ENCODE data around the gene RBMXL3.

The RBMXL3 gene

DNA sequence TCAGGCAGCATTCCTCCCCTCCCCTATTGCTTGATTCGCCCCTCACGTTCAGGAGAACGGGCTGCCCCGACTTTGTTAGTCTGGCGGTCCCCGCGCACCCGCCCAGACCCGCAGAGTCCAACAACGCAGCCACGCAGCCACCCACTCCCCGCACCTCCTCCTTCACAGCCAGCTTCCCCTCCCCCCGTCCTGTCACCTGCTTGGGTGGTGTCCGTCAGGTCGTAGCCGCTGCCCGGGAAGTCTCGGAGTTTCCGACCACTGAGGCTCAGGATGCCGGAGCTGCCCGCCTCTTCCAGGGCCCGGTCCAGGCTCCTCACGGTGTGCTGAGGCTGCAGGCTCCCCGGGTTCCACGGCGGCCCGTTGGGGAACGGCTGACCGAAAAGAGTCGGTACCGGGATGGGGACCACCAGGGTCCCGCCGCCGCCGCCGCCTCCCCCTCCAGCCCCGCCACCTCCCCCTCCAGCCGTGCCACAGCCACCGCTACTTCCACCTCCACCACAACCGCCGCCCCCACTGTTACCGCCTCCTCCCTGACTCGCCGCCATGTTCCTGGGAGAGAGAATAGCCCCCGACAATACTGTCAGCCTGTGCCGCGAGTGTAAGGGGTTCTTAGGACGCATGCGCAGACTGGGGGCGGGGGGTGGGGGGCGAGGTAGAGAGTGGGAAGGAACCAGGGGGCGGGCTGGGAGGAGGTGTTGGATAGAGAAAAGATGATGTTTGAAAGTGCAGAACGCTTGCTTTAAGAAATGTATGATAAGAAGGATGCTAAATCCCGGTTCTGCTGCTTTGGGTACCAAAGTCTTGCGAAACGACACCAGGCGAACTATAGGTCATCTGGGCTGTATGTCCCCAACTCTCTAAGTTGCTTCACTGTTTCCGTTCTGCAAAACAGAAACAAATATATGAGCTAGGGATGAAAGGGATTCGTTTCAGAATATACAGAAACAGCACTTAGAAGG lies 44.6 kb downstream of the RBMXL3 start, which contains the start of gene LRCH2:
Gene LRCH2, minus strand, starts transcription at position 600 of the 959 bp plus-strand sequence. Its CDS starts 55 bp downstream, at position 545.
- DNase-seq (ENCODE audit: low spot score): no peak

DNA sequence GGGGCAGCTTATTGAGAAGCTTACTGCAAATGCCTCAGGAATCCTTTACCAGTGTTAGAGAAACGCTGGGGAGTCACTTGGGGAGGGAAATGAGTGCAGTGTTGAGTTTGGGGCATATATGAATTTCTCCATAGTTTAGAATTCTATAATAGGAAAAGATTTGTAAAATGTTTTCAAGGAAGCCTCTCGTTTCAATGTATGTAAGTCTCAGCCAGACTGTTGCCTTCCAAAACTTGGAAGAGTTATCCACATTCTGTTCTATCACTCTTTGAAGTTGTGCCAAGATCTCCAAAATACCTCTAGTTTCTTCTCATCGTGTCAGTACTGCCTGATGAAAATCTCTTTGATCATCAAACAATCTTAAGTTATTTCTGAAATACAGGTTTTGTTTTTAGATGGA lies 45.3 kb downstream of the RBMXL3 start:
- no peak for DNase-seq (ENCODE audit: low spot score)

DNA sequence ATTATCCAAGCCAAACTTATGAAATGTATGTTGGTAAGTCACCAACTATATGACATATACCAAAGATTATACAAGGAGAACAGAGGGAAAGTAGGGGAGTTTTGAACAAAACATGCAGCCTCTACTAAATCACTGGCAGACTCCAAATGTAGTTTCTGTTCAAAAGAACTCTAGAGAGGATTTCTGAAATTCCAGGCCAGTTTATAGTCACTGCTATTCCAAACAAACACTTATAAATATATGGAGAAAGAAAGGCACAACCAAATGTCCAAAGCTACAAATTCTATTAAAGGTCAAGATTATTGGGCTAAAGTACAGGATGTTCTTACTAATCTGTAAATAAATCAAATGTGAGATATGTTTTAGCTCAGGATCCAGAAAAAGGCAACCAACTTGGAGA lies 47.4 kb downstream of the RBMXL3 start:
- no peak for DNase-seq (ENCODE audit: low spot score)

DNA sequence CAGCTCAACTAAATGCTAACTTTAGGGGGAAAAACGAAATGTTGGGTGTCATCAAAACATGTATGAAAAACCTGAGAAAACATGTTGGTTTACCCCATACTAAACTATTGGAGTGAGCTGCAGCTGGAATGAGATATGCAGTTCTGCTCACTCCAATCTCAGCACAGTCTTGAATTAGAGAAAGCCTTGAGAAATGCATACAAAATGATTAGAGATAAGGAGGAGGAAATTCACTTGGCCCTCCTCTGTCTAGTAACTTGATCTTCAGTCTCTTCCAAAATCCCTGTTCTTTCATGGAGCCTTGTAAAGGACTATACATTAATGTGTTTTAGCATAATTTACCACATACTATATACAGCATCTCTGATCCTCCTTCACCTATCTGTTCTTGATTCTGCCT lies 47.8 kb downstream of the RBMXL3 start:
- DNase-seq (ENCODE audit: low spot score): no peak
